A673 (cell line): ENCODE data around the gene C20orf96. TPM values are rescaled to one million over a fixed set of nuclear protein-coding genes. Genes with fewer than 3 reads are reported as not detected.

Experiments used
- BruUV-seq: library from RNA; stranded (reverse); fragments of 400-500 nt; replicated peaks from 2 replicates; lab custom pipeline; 2021; lab: Mats Ljungman, UMichigan
- CTCF ChIA-PET: fragments of 300-600 bp; sonication (Branson Sonifier 250); formaldehyde crosslinking; loops from one replicate; lab custom pipeline; 2022; ENCODE audit warnings: antibody characterized with exemption; lab: Charles Lee
- POLR2A ChIA-PET: fragments of 300-600 bp; sonication (Branson Sonifier 250); formaldehyde crosslinking; loops from one replicate; lab custom pipeline; 2022; ENCODE audit warnings: antibody characterized with exemption; ENCODE audit not compliant: low non-redundant PET; lab: Charles Lee
- DNase-seq: peaks from one replicate; pipeline ENCODE4 v3.0.0-alpha.2; 2015; ENCODE audit warnings: low spot score
- H3K27ac ChIP-seq: fragments of 200-600 bp; sonication (generic); 2 replicates; pipeline ENCODE4 v1.5.1; 2016; ENCODE audit warnings: mixed run types, low read depth, mild to moderate bottlenecking, mixed read lengths, antibody characterized with exemption, low read length; ENCODE audit not compliant: poor library complexity, severe bottlenecking
- H3K27me3 ChIP-seq: fragments of 200-600 bp; sonication (generic); replicated peaks from 2 replicates; pipeline ENCODE4 v1.6.1; 2017; ENCODE audit warnings: mixed run types, low read depth, mild to moderate bottlenecking, mixed read lengths, antibody characterized with exemption, low read length; ENCODE audit not compliant: insufficient read depth, poor library complexity
- H3K36me3 ChIP-seq: fragments of 200-600 bp; sonication (generic); 2 replicates; pipeline ENCODE4 v1.6.1; 2016; ENCODE audit warnings: mixed run types, mild to moderate bottlenecking, mixed read lengths, antibody characterized with exemption, low read length; ENCODE audit not compliant: insufficient read depth, poor library complexity, severe bottlenecking
- H3K4me1 ChIP-seq: fragments of 200-600 bp; sonication (generic); 2 replicates; pipeline ENCODE4 v1.6.1; 2017; ENCODE audit warnings: mixed run types, mild to moderate bottlenecking, mixed read lengths, antibody characterized with exemption, low read length; ENCODE audit not compliant: insufficient read depth, poor library complexity, severe bottlenecking
- H3K4me3 ChIP-seq: fragments of 200-600 bp; sonication (generic); 2 replicates; pipeline ENCODE4 v1.5.1; 2016; ENCODE audit warnings: low read depth, mixed run types, mild to moderate bottlenecking, mixed read lengths, low read length; ENCODE audit not compliant: poor library complexity, severe bottlenecking
- H3K9me3 ChIP-seq: fragments of 200-600 bp; sonication (generic); 2 replicates; pipeline ENCODE4 v1.6.1; 2016; ENCODE audit warnings: mixed run types, low read depth, mild to moderate bottlenecking, mixed read lengths, antibody characterized with exemption, low read length; ENCODE audit not compliant: poor library complexity, severe bottlenecking
- CTCF ChIP-seq: fragments of 300-800, 200-600 bp; sonication (generic); conservative IDR thresholded peaks from 2 replicates; pipeline ENCODE4 v1.5.1; 2017; ENCODE audit warnings: low read depth, mild to moderate bottlenecking, antibody characterized with exemption, low read length, moderate library complexity, mixed read lengths
- EZH2 ChIP-seq: fragments of 200-600 bp; sonication (generic); IDR thresholded peaks from 2 replicates; pipeline ENCODE4 v1.6.1; 2017; ENCODE audit warnings: borderline replicate concordance, low read depth, mild to moderate bottlenecking, mixed read lengths, antibody characterized with exemption, low read length; ENCODE audit not compliant: poor library complexity, severe bottlenecking
- intact Hi-C: fragments of 100-400 bp; cut with micrococcal nuclease; formaldehyde crosslinking; loops from one replicate; pipeline ENCODE4 v1.10.0; 2022; ENCODE audit not compliant: unreplicated experiment
- total RNA-seq: library from RNA; stranded (reverse); gene quantifications from 2 replicates; pipeline ENCODE4 v1.2.3, GENCODE V29; 2021

Gene C20orf96
- total RNA-seq, 1 experiment from 2014 or later: 21.7 TPM

- DNase-seq: no peak
- no TSS peak for BruUV-seq
- Histone ChIP-seq H3K36me3 (peaks cover 12% of the 10 kb centered on the region), H3K27ac (peak overlapping the region; percentile 73), H3K27me3 (no peaks in the 10 kb centered on the region), H3K9me3 (no peaks in the 10 kb centered on the region), H3K4me1 (peaks cover 32% of the 10 kb centered on the region), H3K4me3 (no peak overlapping the region)
- POLR2A ChIA-PET: no interaction called here
- intact Hi-C loops: no loop called here
- CTCF ChIA-PET: no interaction called here
- TF ChIP-seq CTCF (no peak), EZH2 (no peak)
These were observed 11.6 kb upstream of the C20orf96 start for GRCh38 chr20:301886-302848.

DNA sequence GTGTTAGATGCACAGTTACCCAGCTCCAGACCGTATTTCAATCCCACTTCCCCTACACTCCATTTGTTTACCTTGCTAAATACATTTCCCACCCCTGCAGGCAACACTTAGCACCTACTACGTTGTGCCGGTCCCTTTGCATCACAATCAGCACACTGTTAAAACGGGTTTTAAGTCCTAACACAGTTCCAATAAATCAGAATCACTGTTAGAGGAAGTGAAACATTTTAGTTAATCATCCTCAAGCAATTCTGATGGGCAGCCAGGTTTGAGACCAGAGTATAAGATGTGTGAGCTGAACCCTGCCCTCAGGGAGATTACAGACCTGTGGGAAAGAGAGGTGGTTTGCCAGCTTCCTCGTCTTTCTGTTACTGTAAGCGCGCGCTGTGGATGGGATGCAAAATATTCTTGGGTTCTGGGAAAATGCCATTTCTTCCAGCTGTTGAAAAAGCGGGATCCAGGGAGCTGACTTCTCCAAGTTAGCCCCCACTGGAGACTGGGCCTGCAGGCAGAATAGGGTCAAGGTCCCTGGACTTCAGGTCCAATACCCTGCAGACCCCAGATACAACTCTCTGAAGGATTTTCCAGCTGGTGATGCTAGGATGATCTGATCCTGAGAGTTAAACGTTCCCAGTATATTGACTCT, 9.9 kb upstream of the C20orf96 start:
- no peak for DNase-seq
- CTCF ChIA-PET: interaction anchor here (0.6 kb wide), 1 partner anchor 205 kb away, joined by 12 read pairs; no protein-coding TSS in a partner anchor
- H3K4me3 ChIP-seq: peak overlapping the region; percentile 88
- TF ChIP-seq CTCF: no peak
- H3K36me3 ChIP-seq: peaks cover 12% of the 10 kb centered on the region
- H3K4me1 ChIP-seq: peaks cover 32% of the 10 kb centered on the region
- peak overlapping the region; percentile 73 for H3K27ac ChIP-seq
- POLR2A ChIA-PET: interaction anchor here (0.6 kb wide), 1 partner anchor 35 kb away, joined by 3 read pairs; no protein-coding TSS in a partner anchor
- intact Hi-C loops: no loop called here
- H3K27me3 ChIP-seq: no peaks in the 10 kb centered on the region
- no peaks in the 10 kb centered on the region for H3K9me3 ChIP-seq
- BruUV-seq: no TSS peak

DNA sequence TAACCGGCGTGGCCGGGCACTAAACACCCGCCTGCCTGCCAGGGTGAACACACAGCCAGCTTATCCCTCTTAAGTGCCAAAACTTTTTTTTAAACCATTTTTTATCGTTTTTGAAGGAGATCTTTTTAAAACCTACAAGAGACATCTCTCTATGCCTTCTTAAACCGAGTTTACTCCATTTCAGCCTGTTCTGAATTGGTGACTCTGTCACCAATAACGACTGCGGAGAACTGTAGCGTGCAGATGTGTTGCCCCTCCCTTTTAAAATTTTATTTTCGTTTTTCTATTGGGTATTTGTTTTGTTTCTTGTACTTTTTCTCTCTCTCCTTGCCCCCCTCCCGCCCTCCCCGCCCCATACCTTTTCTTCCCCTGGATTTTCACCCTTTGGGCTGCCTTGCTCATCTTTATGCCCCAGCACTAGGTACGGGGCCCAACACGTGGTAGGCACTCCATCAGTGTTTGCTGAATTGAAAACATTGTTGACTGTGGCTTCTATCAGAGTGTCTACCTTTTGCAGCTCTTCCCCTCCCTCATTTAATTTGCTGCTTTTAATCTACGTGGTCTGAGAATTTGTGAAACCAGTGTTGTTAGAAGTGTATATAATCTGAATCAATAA, 8.3 kb upstream of the C20orf96 start:
- no TSS peak for BruUV-seq
- intact Hi-C loops: no loop called here
- peak; percentile 44 for DNase-seq
- POLR2A ChIA-PET: no interaction called here
- no peaks in the 10 kb centered on the region for H3K27me3 ChIP-seq
- peaks cover 32% of the 10 kb centered on the region for H3K4me1 ChIP-seq
- peaks cover 12% of the 10 kb centered on the region for H3K36me3 ChIP-seq
- H3K9me3 ChIP-seq: no peaks in the 10 kb centered on the region
- peak overlapping the region; percentile 99 for H3K27ac ChIP-seq
- no peak for TF ChIP-seq EZH2
- TF ChIP-seq CTCF: no peak
- CTCF ChIA-PET: interaction anchor here (0.7 kb wide), 1 partner anchor 55 kb away, joined by 3 read pairs; no protein-coding TSS in a partner anchor
- H3K4me3 ChIP-seq: peak overlapping the region; percentile 88
